OCI-LY3 (cell line): ENCODE data around the gene SPOP.

Source experiments
- H2AFZ ChIP-seq: fragments of 200-600, 300-600 bp; shearing (Covaris generic); 2 replicates; pipeline ENCODE4 v1.6.0; 2014; ENCODE audit warnings: antibody characterized with exemption, low read depth, low read length
- H3K27ac ChIP-seq: fragments of 200-600, 300-600 bp; sonication (generic); 2 replicates; pipeline ENCODE4 v1.5.1; 2014; ENCODE audit warnings: mild to moderate bottlenecking, low read length, moderate library complexity, mixed read lengths
- H3K27me3 ChIP-seq: fragments of 200-600, 300-600 bp; sonication (generic); 2 replicates; pipeline ENCODE4 v1.6.1; 2014; ENCODE audit warnings: low read depth, low read length, mixed read lengths
- H3K36me3 ChIP-seq: fragments of 200-600, 300-600 bp; sonication (generic); replicated peaks from 2 replicates; pipeline ENCODE3; 2014; ENCODE audit warnings: low read depth, low read length, mixed read lengths
- H3K4me1 ChIP-seq: fragments of 300-600, 200-600 bp; sonication (generic); 2 replicates; pipeline ENCODE4 v1.6.1; 2014; ENCODE audit warnings: low read length, mixed read lengths
- H3K4me2 ChIP-seq: fragments of 200-600, 300-600 bp; sonication (generic); 2 replicates; pipeline ENCODE4 v1.6.1; 2014; ENCODE audit warnings: low read length, mixed read lengths
- H3K4me3 ChIP-seq: fragments of 300-600, 200-600 bp; sonication (generic); 2 replicates; pipeline ENCODE4 v1.5.1; 2014; ENCODE audit warnings: antibody characterized with exemption, mild to moderate bottlenecking, low read length, moderate library complexity
- H3K79me2 ChIP-seq: fragments of 300-600, 200-600 bp; shearing (Covaris generic); 2 replicates; pipeline ENCODE4 v1.6.1; 2014; ENCODE audit warnings: mild to moderate bottlenecking, low read length, mixed read lengths
- H3K9ac ChIP-seq: fragments of 300-600, 200-600 bp; shearing (Covaris generic); 2 replicates; pipeline ENCODE4 v1.6.0; 2014; ENCODE audit warnings: mild to moderate bottlenecking, low read length, moderate library complexity
- H3K9me3 ChIP-seq: fragments of 200-600, 300-600 bp; shearing (Covaris generic); 2 replicates; pipeline ENCODE4 v1.6.1; 2014; ENCODE audit warnings: low read length, mixed read lengths; ENCODE audit not compliant: insufficient read depth
- H4K20me1 ChIP-seq: fragments of 200-600, 300-600 bp; sonication (generic); 2 replicates; pipeline ENCODE4 v1.6.1; 2016; ENCODE audit warnings: low read length, mixed read lengths; ENCODE audit not compliant: insufficient read depth
- CTCF ChIP-seq: fragments of 200-600, 300-600 bp; sonication (generic); IDR thresholded peaks from 2 replicates; pipeline ENCODE4 v1.5.1; 2014; ENCODE audit warnings: antibody characterized with exemption, low read length, low read depth
- EZH2phosphoT487 ChIP-seq: fragments of 200-600 bp; shearing (Covaris generic); IDR thresholded peaks from 2 replicates; pipeline ENCODE4 v1.6.1; 2018; ENCODE audit warnings: antibody characterized with exemption, mixed run types, low read depth

The SPOP gene

GRCh38 chr17:49597928-49598655 lies 79.8 kb downstream of the SPOP start:
- Histone ChIP-seq H3K9me3 (no peaks in the 10 kb centered on the region), H3K27ac (no peak overlapping the region), H2AFZ (no peak overlapping the region), H3K79me2 (no peaks in the 10 kb centered on the region), H4K20me1 (no peaks in the 10 kb centered on the region), H3K9ac (no peak overlapping the region), H3K27me3 (no peaks in the 10 kb centered on the region), H3K36me3 (peaks cover 36% of the 10 kb centered on the region), H3K4me3 (no peak overlapping the region), H3K4me2 (no peak overlapping the region), H3K4me1 (no peaks in the 10 kb centered on the region)
- TF ChIP-seq CTCF (no peak), EZH2phosphoT487 (no peak)

GRCh38 chr17:49597436-49597835 lies 80.5 kb downstream of the SPOP start:
- H3K36me3 ChIP-seq: peaks cover 36% of the 10 kb centered on the region
- TF ChIP-seq CTCF (no peak), EZH2phosphoT487 (no peak)
- H3K27me3 ChIP-seq: no peaks in the 10 kb centered on the region
- no peaks in the 10 kb centered on the region for H4K20me1 ChIP-seq
- no peaks in the 10 kb centered on the region for H3K9me3 ChIP-seq
- H3K4me2 ChIP-seq: no peak overlapping the region
- H3K4me3 ChIP-seq: no peak overlapping the region
- no peak overlapping the region for H3K27ac ChIP-seq
- H3K4me1 ChIP-seq: no peaks in the 10 kb centered on the region
- H2AFZ ChIP-seq: no peak overlapping the region
- no peaks in the 10 kb centered on the region for H3K79me2 ChIP-seq
- H3K9ac ChIP-seq: no peak overlapping the region

GRCh38 chr17:49596613-49597244 lies 81.2 kb downstream of the SPOP start:
- H3K27ac ChIP-seq: no peak overlapping the region

More at GRCh38 chr17:49596613-49597244, 81.2 kb downstream of the SPOP start:
- H2AFZ ChIP-seq: no peak overlapping the region
- H3K4me1 ChIP-seq: no peaks in the 10 kb centered on the region
- TF ChIP-seq EZH2phosphoT487 (no peak), CTCF (no peak)
- no peak overlapping the region for H3K4me2 ChIP-seq
- peaks cover 33% of the 10 kb centered on the region for H3K36me3 ChIP-seq
- no peaks in the 10 kb centered on the region for H3K79me2 ChIP-seq
- no peaks in the 10 kb centered on the region for H3K27me3 ChIP-seq
- H3K9me3 ChIP-seq: no peaks in the 10 kb centered on the region
- no peaks in the 10 kb centered on the region for H4K20me1 ChIP-seq
- no peak overlapping the region for H3K9ac ChIP-seq
- H3K4me3 ChIP-seq: no peak overlapping the region
